Peyer's patch (tissue), 4 donors: Measurements from ENCODE around the gene KRT4. TPM values are rescaled to one million over a fixed set of nuclear protein-coding genes. Genes with fewer than 3 reads are reported as not detected.

ENCODE experiments used
- DNase-seq, 3 donors: peaks; one replicate each; pipeline ENCODE4 v3.0.0-alpha.2; 2017 to 2019
- H3K27ac ChIP-seq, 4 donors: fragments of 200-600 bp; sonication (generic); one replicate each; pipeline ENCODE4 v1.5.1; 2016 to 2019
- H3K27me3 ChIP-seq, 2 donors: fragments of 200-600 bp; sonication (generic); one replicate each; pipeline ENCODE4 v1.5.1; 2019
- H3K36me3 ChIP-seq, 3 donors: fragments of 200-600 bp; sonication (generic); one replicate each; pipeline ENCODE4 v1.5.1; 2016 to 2019
- H3K4me1 ChIP-seq, 4 donors: fragments of 200-600 bp; sonication (generic); one replicate each; pipeline ENCODE4 v1.5.1; 2016 to 2019
- H3K4me3 ChIP-seq, 4 donors: fragments of 200-600 bp; sonication (generic); 1 replicate in 3 of 4; 2 replicates in 1 of 4; pipeline ENCODE4 v1.5.1; 2016 to 2019; ENCODE audit warnings: mild to moderate bottlenecking in 1 of 4
- H3K9me3 ChIP-seq, 4 donors: fragments of 200-600 bp; sonication (generic); one replicate each; pipeline ENCODE4 v1.5.1; 2016 to 2019; ENCODE audit warnings: mild to moderate bottlenecking in 1 of 4
- POLR2A ChIP-seq, 2 donors: fragments of 450-650 bp; IDR thresholded peaks; one replicate each; pipeline ENCODE4 v1.5.1; 2017; ENCODE audit warnings: antibody characterized with exemption in 2 of 2, mild to moderate bottlenecking in 2 of 2, moderate library complexity in 2 of 2
- total RNA-seq, 4 donors: library from RNA; depleted of rRNA; stranded (reverse); fragments of >200 nt; gene quantifications; one replicate each; pipeline ENCODE4 v1.1.0, GENCODE V29; 2016
- TF ChIP-seq, protein P1 (sequence below), 6 experiments: fragments of 450-650 bp in 4 of 6; fragments of 200-600 bp in 2 of 6; sonication (generic) in 1 of 6; IDR thresholded peaks; one replicate each; pipeline ENCODE4 v1.5.1; 2017 to 2019; ENCODE audit warnings: antibody characterized with exemption in 6 of 6, mild to moderate bottlenecking in 3 of 6, moderate library complexity in 1 of 6

Gene KRT4
- total RNA-seq, 4 donors from 2014 or later: not detected

GRCh38 chr12:52809166-52809565 is 4.8 kb downstream of the KRT4 start:
- no peaks in the 10 kb centered on the region for H3K9me3 ChIP-seq
- no peaks in the 10 kb centered on the region for H3K27me3 ChIP-seq
- no peak for DNase-seq
- H3K4me3 ChIP-seq: no peak overlapping the region
- no peaks in the 10 kb centered on the region for H3K36me3 ChIP-seq
- no peaks in the 10 kb centered on the region for H3K4me1 ChIP-seq
- TF ChIP-seq POLR2A (IDR thresholded peaks at IDR 0.05): no peak
- no peak overlapping the region for H3K27ac ChIP-seq

- no peak for TF ChIP-seq POLR2A (IDR thresholded peaks at IDR 0.05)
- TF ChIP-seq, protein P1, sequence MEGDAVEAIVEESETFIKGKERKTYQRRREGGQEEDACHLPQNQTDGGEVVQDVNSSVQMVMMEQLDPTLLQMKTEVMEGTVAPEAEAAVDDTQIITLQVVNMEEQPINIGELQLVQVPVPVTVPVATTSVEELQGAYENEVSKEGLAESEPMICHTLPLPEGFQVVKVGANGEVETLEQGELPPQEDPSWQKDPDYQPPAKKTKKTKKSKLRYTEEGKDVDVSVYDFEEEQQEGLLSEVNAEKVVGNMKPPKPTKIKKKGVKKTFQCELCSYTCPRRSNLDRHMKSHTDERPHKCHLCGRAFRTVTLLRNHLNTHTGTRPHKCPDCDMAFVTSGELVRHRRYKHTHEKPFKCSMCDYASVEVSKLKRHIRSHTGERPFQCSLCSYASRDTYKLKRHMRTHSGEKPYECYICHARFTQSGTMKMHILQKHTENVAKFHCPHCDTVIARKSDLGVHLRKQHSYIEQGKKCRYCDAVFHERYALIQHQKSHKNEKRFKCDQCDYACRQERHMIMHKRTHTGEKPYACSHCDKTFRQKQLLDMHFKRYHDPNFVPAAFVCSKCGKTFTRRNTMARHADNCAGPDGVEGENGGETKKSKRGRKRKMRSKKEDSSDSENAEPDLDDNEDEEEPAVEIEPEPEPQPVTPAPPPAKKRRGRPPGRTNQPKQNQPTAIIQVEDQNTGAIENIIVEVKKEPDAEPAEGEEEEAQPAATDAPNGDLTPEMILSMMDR (IDR thresholded peaks at IDR 0.05): no peak
- H3K4me3 ChIP-seq: no peak overlapping the region
- no peak overlapping the region for H3K27ac ChIP-seq
- H3K4me1 ChIP-seq: no peaks in the 10 kb centered on the region
- no peaks in the 10 kb centered on the region for H3K36me3 ChIP-seq
- no peak for DNase-seq
- no peaks in the 10 kb centered on the region for H3K27me3 ChIP-seq
- no peaks in the 10 kb centered on the region for H3K9me3 ChIP-seq
Measured at GRCh38 chr12:52808573-52809160, 5.2 kb downstream of the KRT4 start.

DNA sequence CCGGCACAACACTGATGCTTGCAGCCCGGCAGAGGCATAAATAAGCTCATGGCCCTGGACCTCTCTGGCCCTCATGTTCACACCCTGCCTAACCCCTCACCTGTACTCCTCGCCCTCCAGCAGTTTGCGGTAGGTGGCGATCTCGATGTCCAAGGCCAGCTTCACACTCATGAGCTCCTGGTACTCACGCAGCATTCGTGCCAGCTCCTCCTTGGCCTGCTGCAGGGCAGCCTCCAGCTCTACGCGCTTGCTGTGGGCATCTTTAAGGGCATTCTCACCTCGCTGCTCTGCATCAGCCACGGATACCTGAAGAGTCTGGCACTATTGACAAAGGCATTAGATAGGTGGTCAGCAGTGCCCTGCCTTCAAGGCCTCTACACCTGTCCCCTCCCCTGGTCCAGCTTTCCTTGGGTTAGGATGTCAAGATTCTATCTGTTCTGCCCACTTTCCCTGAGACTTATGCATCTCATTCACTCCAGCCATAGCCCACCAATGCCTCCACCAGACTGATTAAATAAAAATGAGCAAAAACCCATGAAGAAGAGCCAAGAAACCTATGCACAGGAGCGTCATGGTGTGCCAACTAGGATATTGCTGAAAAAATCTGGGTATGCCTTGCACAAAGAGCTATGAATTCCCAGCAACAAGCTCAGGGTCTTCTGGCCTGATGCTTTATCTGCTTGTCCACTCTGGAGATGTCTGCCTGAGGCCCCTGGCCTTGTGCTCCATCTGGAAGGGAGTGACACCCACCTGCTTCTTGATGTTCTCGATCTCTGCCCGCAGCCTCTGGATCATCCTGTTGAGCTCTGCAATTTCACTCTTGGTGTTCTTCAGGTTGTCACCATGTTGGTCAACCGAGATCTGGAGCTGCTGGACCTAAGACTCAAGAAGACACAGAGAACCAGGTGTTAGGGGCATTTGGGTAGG is 6.1 kb downstream of the KRT4 start:
- no peak overlapping the region for H3K4me3 ChIP-seq
- TF ChIP-seq, protein P1 (IDR thresholded peaks at IDR 0.05): no peak
- no peak for TF ChIP-seq POLR2A (IDR thresholded peaks at IDR 0.05)
- H3K27ac ChIP-seq: no peak overlapping the region
- H3K36me3 ChIP-seq: no peaks in the 10 kb centered on the region
- H3K9me3 ChIP-seq: no peaks in the 10 kb centered on the region
- no peaks in the 10 kb centered on the region for H3K4me1 ChIP-seq
- H3K27me3 ChIP-seq: no peaks in the 10 kb centered on the region
- no peak for DNase-seq

- Histone ChIP-seq H3K9me3 (no peaks in the 10 kb centered on the region), H3K27ac (no peak overlapping the region), H3K4me3 (no peak overlapping the region), H3K36me3 (no peaks in the 10 kb centered on the region), H3K27me3 (no peaks in the 10 kb centered on the region), H3K4me1 (no peaks in the 10 kb centered on the region)
- no peak for TF ChIP-seq POLR2A (IDR thresholded peaks at IDR 0.05)
- TF ChIP-seq, protein P1 (IDR thresholded peaks at IDR 0.05): no peak
- no peak for DNase-seq
Measured at GRCh38 chr12:52806821-52807543, 6.9 kb downstream of the KRT4 start.

GRCh38 chr12:52806169-52806811 is 7.6 kb downstream of the KRT4 start:
- no peak for TF ChIP-seq POLR2A (IDR thresholded peaks at IDR 0.05)
- TF ChIP-seq, protein P1 (IDR thresholded peaks at IDR 0.05): no peak
- no peaks in the 10 kb centered on the region for H3K9me3 ChIP-seq
- no peaks in the 10 kb centered on the region for H3K4me1 ChIP-seq
- H3K27ac ChIP-seq: no peak overlapping the region
- no peaks in the 10 kb centered on the region for H3K36me3 ChIP-seq
- H3K27me3 ChIP-seq: no peaks in the 10 kb centered on the region
- no peak for DNase-seq
- no peak overlapping the region for H3K4me3 ChIP-seq
